Measurements from ENCODE around the gene NDOR1. TPM values are rescaled to one million over a fixed set of nuclear protein-coding genes. Genes with fewer than 3 reads are reported as not detected.

Gene NDOR1
- total RNA-seq, 1 experiment from 2014 or later = 31.8 TPM

DNA sequence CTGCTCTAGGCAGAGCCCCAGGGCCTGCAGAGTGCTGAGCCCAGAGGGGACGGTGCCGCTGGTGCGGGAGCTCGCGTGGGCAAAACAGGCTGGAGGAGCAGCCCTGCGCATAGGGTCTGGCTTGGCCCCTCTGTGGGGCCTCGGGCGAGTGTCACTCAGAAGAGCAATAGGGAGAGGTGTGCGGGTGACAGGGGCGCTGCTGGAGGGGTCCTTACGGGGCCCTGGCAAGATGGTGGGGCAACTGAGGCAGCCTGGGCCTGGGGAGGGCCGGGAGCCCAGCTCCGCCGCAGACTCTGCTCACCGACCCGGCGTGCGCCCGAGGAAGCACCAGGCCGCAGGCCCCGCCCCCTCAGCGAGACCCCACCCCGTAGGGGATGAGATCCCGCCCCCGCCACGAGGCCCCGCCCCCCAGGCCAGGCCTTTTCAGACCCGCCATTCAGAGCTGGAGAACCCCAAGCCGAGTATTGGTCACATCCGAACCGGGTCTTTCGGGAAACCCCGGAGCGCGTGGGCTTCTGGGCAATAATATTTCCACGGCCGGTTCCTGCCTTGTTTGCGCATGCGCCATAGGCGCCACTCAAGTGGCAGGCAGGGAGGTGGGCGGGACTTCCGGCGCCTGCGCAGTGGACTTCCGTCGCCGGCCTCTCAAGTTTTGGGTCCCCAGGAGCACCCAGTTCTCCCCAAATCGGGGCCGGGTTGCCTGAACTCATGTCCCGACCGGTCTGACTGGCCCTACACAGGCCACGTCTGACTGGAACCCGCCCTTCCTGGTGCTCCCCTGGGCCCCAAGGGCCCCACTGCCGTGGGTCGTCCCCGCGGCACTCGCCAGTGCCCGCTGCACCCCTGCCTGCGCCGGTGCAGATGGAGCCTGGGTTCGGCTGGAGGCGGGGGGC, 17.8 kb downstream of the NDOR1 start:
- TF ChIP-seq, protein P1, sequence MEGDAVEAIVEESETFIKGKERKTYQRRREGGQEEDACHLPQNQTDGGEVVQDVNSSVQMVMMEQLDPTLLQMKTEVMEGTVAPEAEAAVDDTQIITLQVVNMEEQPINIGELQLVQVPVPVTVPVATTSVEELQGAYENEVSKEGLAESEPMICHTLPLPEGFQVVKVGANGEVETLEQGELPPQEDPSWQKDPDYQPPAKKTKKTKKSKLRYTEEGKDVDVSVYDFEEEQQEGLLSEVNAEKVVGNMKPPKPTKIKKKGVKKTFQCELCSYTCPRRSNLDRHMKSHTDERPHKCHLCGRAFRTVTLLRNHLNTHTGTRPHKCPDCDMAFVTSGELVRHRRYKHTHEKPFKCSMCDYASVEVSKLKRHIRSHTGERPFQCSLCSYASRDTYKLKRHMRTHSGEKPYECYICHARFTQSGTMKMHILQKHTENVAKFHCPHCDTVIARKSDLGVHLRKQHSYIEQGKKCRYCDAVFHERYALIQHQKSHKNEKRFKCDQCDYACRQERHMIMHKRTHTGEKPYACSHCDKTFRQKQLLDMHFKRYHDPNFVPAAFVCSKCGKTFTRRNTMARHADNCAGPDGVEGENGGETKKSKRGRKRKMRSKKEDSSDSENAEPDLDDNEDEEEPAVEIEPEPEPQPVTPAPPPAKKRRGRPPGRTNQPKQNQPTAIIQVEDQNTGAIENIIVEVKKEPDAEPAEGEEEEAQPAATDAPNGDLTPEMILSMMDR (IDR thresholded peaks at IDR 0.05; ENCODE audit: insufficient read depth in 1 of 2, low read depth in 1 of 2, low read length in 1 of 2, severe bottlenecking in 1 of 2, unreplicated experiment in 1 of 2) = no peak
- CTCF ChIA-PET = interaction anchor here (0.6 to 2.5 kb wide), 15 partner anchors 10 to 337 kb away, joined by 3 to 27 read pairs (median 4); partner anchors contain the start of genes SAPCD2 and TUBB4B
- Mint-ChIP-seq H3K27me3 (ENCODE audit: insufficient read depth, unreplicated experiment) (no peaks in the 10 kb centered on the region), H3K36me3 (ENCODE audit: insufficient read depth, unreplicated experiment) (peaks cover 20% of the 10 kb centered on the region), H3K4me1 (ENCODE audit: low read depth, unreplicated experiment) (peaks cover 13% of the 10 kb centered on the region), H3K27ac (ENCODE audit: unreplicated experiment) (no peak overlapping the region), H3K9me3 (ENCODE audit: unreplicated experiment) (no peaks in the 10 kb centered on the region), H3K4me3 (ENCODE audit: unreplicated experiment) (peak overlapping the region; percentile 85)
- intact Hi-C loops (cut with micrococcal nuclease; ENCODE audit: unreplicated experiment) = loop anchor here (2.0 kb wide), 1 partner anchor 17 kb away; the partner anchor contains the start of gene TUBB4B
- peaks cover 21% of the 10 kb centered on the region for H3K4me1 ChIP-seq
- H3K36me3 ChIP-seq (ENCODE audit: control insufficient read depth, insufficient read depth, low read length) = no peaks in the 10 kb centered on the region
- POLR2A ChIA-PET = interaction anchor here (0.6 to 3.3 kb wide), 9 partner anchors 8 to 212 kb away, joined by 3 to 27 read pairs (median 7); partner anchors contain the start of genes ANAPC2, NELFB, SLC34A3 and SSNA1
- peak; percentile 97 to 99 for DNase-seq
- peak overlapping the region; percentile 69 for H3K4me3 ChIP-seq (ENCODE audit: low read depth, low read length)
- H3K9me3 ChIP-seq = no peaks in the 10 kb centered on the region
- no peaks in the 10 kb centered on the region for H3K27me3 ChIP-seq (replicated peaks; ENCODE audit: control insufficient read depth, insufficient read depth, low read length)
- no TSS peak for BruUV-seq (replicated peaks)

DNA sequence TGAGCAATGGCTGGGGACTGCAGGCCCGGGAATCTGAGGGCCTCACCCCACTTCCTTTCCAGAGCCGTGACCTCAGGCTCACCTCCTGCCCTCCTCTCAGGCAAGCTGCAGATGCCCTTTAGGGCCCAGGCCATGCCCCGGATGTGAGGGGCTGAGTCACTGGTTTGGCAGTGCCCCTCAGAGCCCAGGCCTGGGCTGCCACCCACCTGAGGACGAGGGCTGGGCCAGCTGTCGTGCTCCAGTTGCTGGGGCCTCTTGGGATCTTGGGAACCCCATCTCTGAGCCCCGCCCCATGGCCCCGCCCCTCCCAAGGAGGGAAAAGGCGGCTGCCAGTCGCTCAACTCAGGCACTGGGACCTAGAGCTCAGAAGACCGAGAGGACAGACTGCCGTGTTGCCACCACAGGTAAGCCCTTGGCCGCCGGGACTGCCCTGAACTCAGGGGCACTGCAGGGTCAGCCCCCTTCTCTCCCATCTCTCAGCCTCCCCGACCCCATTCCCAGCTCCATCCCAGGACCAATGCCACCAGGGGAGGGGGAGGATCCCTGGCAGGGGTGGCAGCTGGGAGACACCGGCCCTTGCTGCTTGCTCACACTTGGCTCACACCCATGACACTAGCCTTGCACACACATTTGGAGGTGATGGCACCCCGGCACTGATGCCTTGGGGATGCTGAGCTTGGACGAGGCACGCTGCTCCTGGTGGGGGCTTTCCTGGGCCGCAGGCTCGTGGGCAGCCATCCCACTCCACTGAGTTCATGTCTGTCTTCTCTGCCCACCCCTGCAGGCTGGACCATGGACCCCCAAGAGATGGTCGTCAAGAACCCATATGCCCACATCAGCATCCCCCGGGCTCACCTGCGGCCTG, 19.6 kb downstream of the NDOR1 start, which contains the start of gene CYSRT1:
TSS of gene CYSRT1 (plus strand) at position 345 of the 865 bp plus-strand sequence. CDS start at position 793, 448 bp downstream.
- BruUV-seq (replicated peaks) = no TSS peak
- DNase-seq = no peak
- Mint-ChIP-seq H3K27me3 (ENCODE audit: insufficient read depth, unreplicated experiment) (no peaks in the 10 kb centered on the region), H3K9me3 (ENCODE audit: unreplicated experiment) (no peaks in the 10 kb centered on the region), H3K4me3 (ENCODE audit: unreplicated experiment) (peak within 1 kb of the TSS; percentile 85), H3K4me1 (ENCODE audit: low read depth, unreplicated experiment) (peaks cover 13% of the 10 kb centered on the region), H3K36me3 (ENCODE audit: insufficient read depth, unreplicated experiment) (peaks cover 11% of the 10 kb centered on the region), H3K27ac (ENCODE audit: unreplicated experiment) (peak within 1 kb of the TSS; percentile 64)
- H3K36me3 ChIP-seq (ENCODE audit: control insufficient read depth, insufficient read depth, low read length) = no peaks in the 10 kb centered on the region
- ChIA-PET POLR2A (no interaction called here), CTCF (interaction anchor here (0.6 to 1.3 kb wide), 2 partner anchors 24 to 155 kb away, joined by 3 read pairs; partner anchors contain the start of genes SAPCD2 and TPRN)
- peak within 1 kb of the TSS; percentile 69 for H3K4me3 ChIP-seq (ENCODE audit: low read depth, low read length)
- no peaks in the 10 kb centered on the region for H3K9me3 ChIP-seq
- no peaks in the 10 kb centered on the region for H3K27me3 ChIP-seq (replicated peaks; ENCODE audit: control insufficient read depth, insufficient read depth, low read length)
- peaks cover 25% of the 10 kb centered on the region for H3K4me1 ChIP-seq
- intact Hi-C loops (cut with micrococcal nuclease; ENCODE audit: unreplicated experiment) = no loop called here
- TF ChIP-seq, protein P1 (IDR thresholded peaks at IDR 0.05; ENCODE audit: insufficient read depth in 1 of 2, low read depth in 1 of 2, low read length in 1 of 2, severe bottlenecking in 1 of 2, unreplicated experiment in 1 of 2) = no peak

Data from Caco-2 (cell line).